ENCODE data around the gene GALNT17.

DNA sequence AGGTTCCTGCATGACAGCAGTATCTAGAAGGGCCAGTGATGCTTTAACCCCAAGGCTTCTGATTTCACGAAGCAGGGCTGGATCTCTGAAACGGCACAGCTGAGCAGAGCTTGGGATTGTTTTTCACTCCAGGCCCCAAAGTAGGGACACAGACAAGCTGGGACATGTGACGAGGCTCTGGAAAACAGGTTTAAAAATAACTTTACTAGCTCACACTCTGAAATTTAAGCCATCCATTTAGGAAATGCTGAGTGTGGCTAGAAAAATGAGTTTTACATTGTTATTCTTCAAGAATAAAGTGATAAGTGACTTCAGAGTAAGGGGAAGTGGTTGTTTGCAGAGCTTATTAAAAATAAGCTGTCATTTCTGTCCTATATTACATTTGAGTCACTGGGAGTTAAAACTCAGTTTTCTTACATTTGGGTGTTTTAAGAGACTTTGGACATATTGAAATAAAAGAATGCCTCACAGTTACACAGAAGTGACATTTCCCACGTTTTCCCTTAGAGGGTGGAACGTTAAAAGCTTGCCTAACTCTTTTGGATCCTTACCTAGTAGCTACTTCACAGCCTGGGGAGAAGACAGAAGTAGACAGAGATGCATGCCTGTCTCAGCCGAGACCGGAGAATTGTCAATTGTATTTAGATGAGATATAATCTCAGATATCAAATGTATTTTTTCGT, 107.8 kb downstream of the GALNT17 start:
- TF ChIP-seq, protein P1, sequence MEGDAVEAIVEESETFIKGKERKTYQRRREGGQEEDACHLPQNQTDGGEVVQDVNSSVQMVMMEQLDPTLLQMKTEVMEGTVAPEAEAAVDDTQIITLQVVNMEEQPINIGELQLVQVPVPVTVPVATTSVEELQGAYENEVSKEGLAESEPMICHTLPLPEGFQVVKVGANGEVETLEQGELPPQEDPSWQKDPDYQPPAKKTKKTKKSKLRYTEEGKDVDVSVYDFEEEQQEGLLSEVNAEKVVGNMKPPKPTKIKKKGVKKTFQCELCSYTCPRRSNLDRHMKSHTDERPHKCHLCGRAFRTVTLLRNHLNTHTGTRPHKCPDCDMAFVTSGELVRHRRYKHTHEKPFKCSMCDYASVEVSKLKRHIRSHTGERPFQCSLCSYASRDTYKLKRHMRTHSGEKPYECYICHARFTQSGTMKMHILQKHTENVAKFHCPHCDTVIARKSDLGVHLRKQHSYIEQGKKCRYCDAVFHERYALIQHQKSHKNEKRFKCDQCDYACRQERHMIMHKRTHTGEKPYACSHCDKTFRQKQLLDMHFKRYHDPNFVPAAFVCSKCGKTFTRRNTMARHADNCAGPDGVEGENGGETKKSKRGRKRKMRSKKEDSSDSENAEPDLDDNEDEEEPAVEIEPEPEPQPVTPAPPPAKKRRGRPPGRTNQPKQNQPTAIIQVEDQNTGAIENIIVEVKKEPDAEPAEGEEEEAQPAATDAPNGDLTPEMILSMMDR (IDR thresholded peaks at IDR 0.05), result no peak
- no peak for TF ChIP-seq POLR2A (IDR thresholded peaks at IDR 0.05)

Data from heart left ventricle (tissue), 13 donors.